COLO829 (cell line): Measurements from ENCODE around the gene UBALD2.
A peak's percentile ranks its signal among the peaks of the same experiment; 100 is the strongest.
"Not testable (repeated sequence)": the region's sequence is repeated elsewhere in the genome, so short reads cannot be mapped to it uniquely, and the experiment has no call there.

Experiments used
- DNase-seq: peaks from one replicate; pipeline ENCODE4 v3.0.0; 2012; ENCODE audit warnings: low spot score

UBALD2 gene

GRCh38 chr17:76246080-76247066, 18.8 kb upstream of the UBALD2 start:
- DNase-seq: no peak

- no peak for DNase-seq
These were observed 17.8 kb upstream of the UBALD2 start for GRCh38 chr17:76247304-76247703.

- no peak for DNase-seq
These were observed 16.9 kb upstream of the UBALD2 start for GRCh38 chr17:76248013-76248782.

GRCh38 chr17:76250141-76250540, 15.0 kb upstream of the UBALD2 start:
- DNase-seq: no peak

GRCh38 chr17:76251478-76252039, 13.6 kb upstream of the UBALD2 start:
- no peak for DNase-seq

GRCh38 chr17:76252040-76252954, 12.9 kb upstream of the UBALD2 start:
- DNase-seq: peak; percentile 78

GRCh38 chr17:76252967-76253766, 12.0 kb upstream of the UBALD2 start:
- not testable (repeated sequence) for DNase-seq

GRCh38 chr17:76253841-76254240, 11.3 kb upstream of the UBALD2 start:
- DNase-seq: no peak

GRCh38 chr17:76254275-76254674, 10.9 kb upstream of the UBALD2 start:
- no peak for DNase-seq

- DNase-seq: no peak
These were observed 9.2 kb upstream of the UBALD2 start for GRCh38 chr17:76255801-76256429.

- not testable (repeated sequence) for DNase-seq
These were observed 8.6 kb upstream of the UBALD2 start for GRCh38 chr17:76256430-76257050.

- no peak for DNase-seq
These were observed 4.9 kb upstream of the UBALD2 start for GRCh38 chr17:76260220-76260619.

GRCh38 chr17:76260669-76261068, 4.5 kb upstream of the UBALD2 start:
- DNase-seq: no peak

GRCh38 chr17:76261421-76262215, 3.5 kb upstream of the UBALD2 start:
- peak; percentile 82 for DNase-seq

GRCh38 chr17:76262732-76263344, 2.3 kb upstream of the UBALD2 start:
- DNase-seq: no peak

GRCh38 chr17:76263896-76264295, 1.3 kb upstream of the UBALD2 start:
- no peak for DNase-seq

- no peak for DNase-seq
These were observed 758 bp upstream of the UBALD2 start for GRCh38 chr17:76264425-76264754.

GRCh38 chr17:76265624-76266243, 586 bp downstream of the UBALD2 start:
- DNase-seq: no peak
